HG03457 (cell line): ENCODE data around the gene LRSAM1.

ENCODE experiments used
- ATAC-seq: cut with Tn5 transposase; IDR thresholded peaks from one replicate; pipeline ENCODE4 v1.9.1; 2021; ENCODE audit warnings: moderate number of reproducible peaks; ENCODE audit not compliant: unreplicated experiment

LRSAM1 gene

GRCh38 chr9:127424676-127424999 lies 26.7 kb upstream of the LRSAM1 start:
- ATAC-seq: peak; percentile 19

- ATAC-seq: no peak
Observed at GRCh38 chr9:127426756-127427155, 24.6 kb upstream of the LRSAM1 start.

- no peak for ATAC-seq
Observed at GRCh38 chr9:127428348-127428747, 23.0 kb upstream of the LRSAM1 start.

- no peak for ATAC-seq
Observed at GRCh38 chr9:127430415-127430814, 20.9 kb upstream of the LRSAM1 start.

GRCh38 chr9:127437497-127438264 lies 13.6 kb upstream of the LRSAM1 start:
- no peak for ATAC-seq

- no peak for ATAC-seq
Observed at GRCh38 chr9:127438394-127438793, 12.9 kb upstream of the LRSAM1 start.

GRCh38 chr9:127444283-127444920 lies 6.9 kb upstream of the LRSAM1 start:
- no peak for ATAC-seq

GRCh38 chr9:127444921-127445850 lies 6.1 kb upstream of the LRSAM1 start:
- ATAC-seq: no peak

GRCh38 chr9:127445851-127446712 lies 5.2 kb upstream of the LRSAM1 start:
- no peak for ATAC-seq

GRCh38 chr9:127446713-127447415 lies 4.4 kb upstream of the LRSAM1 start:
- no peak for ATAC-seq

GRCh38 chr9:127447416-127448111 lies 3.7 kb upstream of the LRSAM1 start:
- ATAC-seq: no peak

GRCh38 chr9:127448112-127448805 lies 3.1 kb upstream of the LRSAM1 start:
- ATAC-seq: no peak

GRCh38 chr9:127449332-127449966 lies 1.9 kb upstream of the LRSAM1 start:
- no peak for ATAC-seq

GRCh38 chr9:127450243-127450760 lies 1.0 kb upstream of the LRSAM1 start:
- ATAC-seq: no peak

- peak; percentile 8 for ATAC-seq
Observed at GRCh38 chr9:127451608-127451857, 223 bp downstream of the LRSAM1 start.

GRCh38 chr9:127451858-127452656 lies 747 bp downstream of the LRSAM1 start:
- ATAC-seq: no peak

GRCh38 chr9:127452691-127453090 lies 1.4 kb downstream of the LRSAM1 start:
- ATAC-seq: no peak
